RWPE1 (cell line): Measurements from ENCODE around the gene TAF7.

Source experiments
- CTCF ChIA-PET: fragments of 350-600 bp; sonication (Branson Sonifier 250); formaldehyde crosslinking; extraction: SDS; loops from one replicate; lab custom pipeline; 2021; lab: Yijun Ruan, JAX
- POLR2A ChIA-PET: fragments of 400-600 bp; formaldehyde crosslinking; extraction: SDS; loops from one replicate; lab custom pipeline; 2020; ENCODE audit warnings: antibody characterized with exemption; ENCODE audit not compliant: low non-redundant PET; lab: Yijun Ruan, JAX
- DNase-seq: peaks from one replicate; pipeline ENCODE4 v3.0.0; 2012; ENCODE audit warnings: low spot score
- H3K27ac ChIP-seq: fragments of 450-650 bp; 2 replicates; pipeline ENCODE4 v1.5.1; 2017
- CTCF ChIP-seq: fragments of 450-650 bp; conservative IDR thresholded peaks from 2 replicates; pipeline ENCODE4 v1.5.1; 2017; ENCODE audit warnings: low read depth, mild to moderate bottlenecking

Gene TAF7, protein sequence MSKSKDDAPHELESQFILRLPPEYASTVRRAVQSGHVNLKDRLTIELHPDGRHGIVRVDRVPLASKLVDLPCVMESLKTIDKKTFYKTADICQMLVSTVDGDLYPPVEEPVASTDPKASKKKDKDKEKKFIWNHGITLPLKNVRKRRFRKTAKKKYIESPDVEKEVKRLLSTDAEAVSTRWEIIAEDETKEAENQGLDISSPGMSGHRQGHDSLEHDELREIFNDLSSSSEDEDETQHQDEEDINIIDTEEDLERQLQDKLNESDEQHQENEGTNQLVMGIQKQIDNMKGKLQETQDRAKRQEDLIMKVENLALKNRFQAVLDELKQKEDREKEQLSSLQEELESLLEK

GRCh38 chr5:141320225-141321169 lies at the start of gene TAF7:
TSS of gene TAF7 (minus strand) at chr5:141320784. CDS start at chr5:141320044, 740 bp downstream.
- ChIA-PET CTCF (interaction anchor here (0.5 to 2.1 kb wide), 16 partner anchors 8 to 1223 kb away, joined by 3 to 8 read pairs (median 3); partner anchors contain the start of genes PCDHB14, PCDHB15, PCDHB16 and PCDHB9), POLR2A (interaction anchor here (0.5 to 1.4 kb wide), 3 partner anchors 10 to 60 kb away, joined by 3 to 8 read pairs (median 3); partner anchors contain the start of gene PCDHGA1)
- peak; percentile 96 for TF ChIP-seq CTCF
- H3K27ac ChIP-seq: peak within 1 kb of the TSS; percentile 96
- DNase-seq: peak; percentile 98

DNA sequence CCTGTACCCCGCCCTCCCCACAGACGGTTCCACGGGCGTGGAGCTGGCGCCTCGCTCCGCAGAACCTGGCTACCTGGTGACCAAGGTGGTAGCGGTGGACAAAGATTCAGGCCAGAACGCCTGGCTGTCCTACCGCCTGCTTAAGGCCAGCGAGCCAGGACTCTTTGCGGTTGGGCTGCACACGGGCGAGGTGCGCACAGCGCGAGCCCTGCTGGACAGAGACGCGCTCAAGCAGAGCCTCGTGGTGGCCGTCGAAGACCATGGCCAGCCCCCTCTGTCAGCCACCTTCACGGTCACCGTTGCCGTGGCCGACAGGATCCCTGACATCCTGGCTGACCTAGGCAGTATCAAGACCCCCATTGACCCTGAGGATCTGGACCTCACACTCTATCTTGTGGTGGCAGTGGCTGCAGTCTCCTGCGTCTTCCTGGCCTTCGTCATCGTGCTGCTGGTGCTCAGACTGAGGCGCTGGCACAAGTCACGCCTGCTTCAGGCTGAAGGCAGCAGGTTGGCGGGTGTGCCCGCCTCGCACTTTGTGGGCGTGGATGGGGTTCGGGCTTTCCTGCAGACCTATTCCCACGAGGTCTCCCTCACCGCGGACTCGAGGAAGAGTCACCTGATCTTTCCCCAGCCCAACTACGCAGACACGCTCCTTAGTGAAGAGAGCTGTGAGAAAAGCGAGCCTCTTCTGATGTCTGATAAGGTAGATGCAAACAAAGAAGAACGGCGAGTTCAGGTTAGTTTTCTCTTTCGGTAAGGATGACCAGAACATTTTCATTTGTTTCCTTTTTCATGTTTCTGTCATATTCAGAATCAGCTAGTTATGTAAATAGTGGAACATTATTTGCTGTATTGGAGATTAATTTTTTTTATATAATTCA lies 45.7 kb upstream of the TAF7 start:
- no peak for DNase-seq
- CTCF ChIA-PET: no interaction called here
- no peak for TF ChIP-seq CTCF
- POLR2A ChIA-PET: no interaction called here
- no peak overlapping the region for H3K27ac ChIP-seq

DNA sequence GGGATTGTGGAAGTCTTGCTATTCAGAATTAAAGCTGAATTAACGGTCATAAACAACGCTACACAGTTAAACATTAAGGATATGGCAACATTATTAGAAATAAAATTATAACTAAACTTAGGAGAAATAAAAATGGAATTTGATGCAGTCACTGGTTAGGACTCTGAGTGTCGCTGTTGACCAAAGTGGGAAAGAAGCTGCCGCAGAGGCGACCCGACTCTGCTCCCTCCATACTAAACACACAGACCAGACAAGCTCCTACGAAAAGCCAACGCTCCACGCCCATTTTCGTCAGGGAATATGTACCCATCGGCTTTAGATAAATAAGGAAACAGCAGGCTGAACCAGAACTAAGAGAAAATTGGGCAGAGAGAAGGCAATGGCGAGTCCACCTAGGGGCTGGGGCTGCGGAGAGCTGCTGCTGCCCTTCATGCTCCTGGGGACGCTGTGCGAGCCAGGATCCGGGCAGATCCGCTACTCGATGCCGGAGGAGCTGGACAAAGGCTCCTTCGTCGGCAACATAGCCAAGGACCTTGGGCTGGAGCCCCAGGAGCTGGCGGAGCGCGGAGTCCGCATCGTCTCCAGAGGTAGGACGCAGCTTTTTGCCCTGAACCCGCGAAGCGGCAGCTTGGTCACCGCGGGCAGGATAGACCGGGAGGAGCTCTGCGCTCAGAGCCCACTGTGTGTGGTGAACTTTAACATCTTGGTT lies 43.5 kb upstream of the TAF7 start, which contains the start of gene PCDHGA5:
Gene PCDHGA5, plus strand, starts transcription at position 211 of the 709 bp plus-strand sequence. Its CDS starts 169 bp downstream, at position 380.
- POLR2A ChIA-PET: no interaction called here
- no peak for DNase-seq
- CTCF ChIA-PET: interaction anchor here (0.6 to 1.0 kb wide), 4 partner anchors 10 to 1472 kb away, joined by 3 to 4 read pairs (median 4); partner anchors contain the start of gene PCDHGA6
- no peak within 1 kb of the TSS for H3K27ac ChIP-seq
- no peak for TF ChIP-seq CTCF

DNA sequence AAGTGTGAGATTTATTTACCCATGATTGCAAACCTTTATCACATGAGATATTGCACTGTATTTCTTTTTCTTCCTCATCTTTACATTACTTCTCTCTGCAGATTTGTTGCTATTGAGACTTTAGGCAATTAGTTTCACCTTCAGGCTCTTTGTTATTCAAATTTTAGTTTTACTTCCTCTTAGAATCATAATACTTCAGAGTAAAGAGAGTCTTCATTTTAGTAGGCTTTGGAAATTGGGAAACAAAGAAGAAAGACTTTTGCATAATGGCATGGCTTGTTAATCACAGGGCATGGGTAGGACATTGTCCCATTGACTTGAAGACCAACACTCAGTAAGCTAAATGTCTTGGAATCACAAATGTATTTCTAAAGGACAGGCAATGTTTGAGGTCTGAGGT lies 42.1 kb upstream of the TAF7 start:
- TF ChIP-seq CTCF: no peak
- POLR2A ChIA-PET: no interaction called here
- no peak overlapping the region for H3K27ac ChIP-seq
- no peak for DNase-seq
- CTCF ChIA-PET: no interaction called here

DNA sequence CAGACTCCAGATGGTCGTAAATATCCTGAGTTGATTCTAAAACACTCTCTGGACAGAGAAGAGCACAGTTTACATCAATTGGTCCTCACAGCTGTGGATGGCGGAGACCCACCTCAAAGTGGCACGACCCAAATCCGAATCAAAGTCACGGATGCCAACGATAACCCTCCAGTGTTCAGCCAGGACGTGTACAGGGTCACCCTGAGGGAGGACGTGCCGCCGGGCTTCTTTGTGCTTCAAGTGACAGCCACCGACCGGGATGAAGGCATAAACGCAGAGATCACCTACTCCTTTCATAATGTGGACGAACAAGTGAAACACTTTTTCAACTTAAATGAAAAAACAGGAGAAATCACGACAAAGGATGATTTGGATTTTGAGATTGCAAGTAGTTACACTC lies 40.1 kb upstream of the TAF7 start:
- POLR2A ChIA-PET: no interaction called here
- DNase-seq: no peak
- no peak for TF ChIP-seq CTCF
- H3K27ac ChIP-seq: no peak overlapping the region
- CTCF ChIA-PET: interaction anchor here (0.6 to 2.7 kb wide), 9 partner anchors 9 to 258 kb away, joined by 3 to 16 read pairs (median 4); partner anchors contain the start of genes DIAPH1, PCDHGA1, PCDHGA10 and PCDHGB1
